Psoas muscle (tissue), 8 donors: ENCODE data around the gene NDUFV1. TPM values are rescaled to one million over a fixed set of nuclear protein-coding genes. Genes with fewer than 3 reads are reported as not detected.
A peak's percentile ranks its signal among the peaks of the same experiment; 100 is the strongest.
"Not testable (repeated sequence)": the region's sequence is repeated elsewhere in the genome, so short reads cannot be mapped to it uniquely, and the experiment has no call there.

Source experiments
- ATAC-seq, 4 donors: fragments of 200-7000 bp; cut with Tn5 transposase; one replicate each; pipeline ENCODE4 v1.9.1; 2020; ENCODE audit warnings: moderate library complexity in 3 of 4, mild to moderate bottlenecking in 2 of 4
- DNase-seq, 2 donors: peaks; one replicate each; pipeline ENCODE4 v3.0.0-alpha.2; 2020
- H3K27ac ChIP-seq: fragments of 200-600 bp; one replicate; pipeline ENCODE4 v1.8.0; 2022
- H3K27me3 ChIP-seq, 3 donors: fragments of 200-600 bp in 1 of 3; one replicate each; pipeline versions ENCODE4 v1.6.1 to v1.8.0; 2013 to 2022; ENCODE audit warnings: low read length in 2 of 3, mild to moderate bottlenecking in 2 of 3, moderate library complexity in 1 of 3; ENCODE audit not compliant: insufficient read depth in 3 of 3
- H3K36me3 ChIP-seq, 2 donors: fragments of 200-600 bp in 1 of 2; one replicate each; pipeline versions ENCODE4 v1.6.1 to v1.8.0; 2013 to 2022; ENCODE audit warnings: low read depth in 1 of 2, mild to moderate bottlenecking in 1 of 2, moderate library complexity in 1 of 2; ENCODE audit not compliant: insufficient read depth in 1 of 2
- H3K4me1 ChIP-seq: fragments of 200-600 bp; one replicate; pipeline ENCODE4 v1.8.0; 2022
- H3K4me3 ChIP-seq: fragments of 200-600 bp; one replicate; pipeline ENCODE4 v1.8.0; 2022; ENCODE audit warnings: mild to moderate bottlenecking
- H3K9me3 ChIP-seq: fragments of 200-600 bp; one replicate; pipeline ENCODE4 v1.8.0; 2022
- CTCF ChIP-seq: fragments of 200-600 bp; IDR thresholded peaks from one replicate; pipeline ENCODE4 v1.8.0; 2022; ENCODE audit warnings: antibody characterized with exemption
- WGBS, 3 donors: extraction: QIAGEN DNeasy Blood & Tissue Kit; methylation state at CpG; one replicate each; pipeline versions ENCODE4 v1.1.6 to v1.1.7; 2013; 5-methylcytosine and 5-hydroxymethylcytosine counted together
- intact Hi-C, 2 donors: fragments of 100-400 bp; cut with DNase I; formaldehyde crosslinking; loops; one replicate each; pipeline versions ENCODE4 v1.11.0 to v1.14.2; 2022
- polyA plus RNA-seq, 3 donors: library from polyadenylated mRNA; stranded (reverse); fragments of 200-250 nt; gene quantifications; one replicate each; pipeline ENCODE4 v1.2.3, GENCODE V29; 2013
- total RNA-seq, 4 donors: library from RNA; stranded (reverse); fragmentation: NEBNext Ultra II Directional in 2 of 4; extraction: Animal tissue kit (Norgen Biotek cat#: 25700) in 2 of 4; gene quantifications; one replicate each; pipeline versions ENCODE4 v1.2.1 to v1.2.4, GENCODE V29; 2021 to 2023
- donor health status: healthy with polysubstance abuse.
- donor health status: DM: no; HTN: no; CAD: no; lungs with moderate emphysema.
- donor health status: Bipolar disorder and iron deficiency.
- donor health status: healthy.
- donor health status: DM: yes; HTN: yes; CAD: no.
- donor health status: DM: no; HTN: no; CAD: no.
- donor health status: DM: no; HTN: no; CAD: no.
- donor health status: DM: yes; HTN: yes; CAD: no.

Gene NDUFV1
- total and polyA plus RNA-seq, 7 donors: 248 to 413 (median 332) TPM

DNA sequence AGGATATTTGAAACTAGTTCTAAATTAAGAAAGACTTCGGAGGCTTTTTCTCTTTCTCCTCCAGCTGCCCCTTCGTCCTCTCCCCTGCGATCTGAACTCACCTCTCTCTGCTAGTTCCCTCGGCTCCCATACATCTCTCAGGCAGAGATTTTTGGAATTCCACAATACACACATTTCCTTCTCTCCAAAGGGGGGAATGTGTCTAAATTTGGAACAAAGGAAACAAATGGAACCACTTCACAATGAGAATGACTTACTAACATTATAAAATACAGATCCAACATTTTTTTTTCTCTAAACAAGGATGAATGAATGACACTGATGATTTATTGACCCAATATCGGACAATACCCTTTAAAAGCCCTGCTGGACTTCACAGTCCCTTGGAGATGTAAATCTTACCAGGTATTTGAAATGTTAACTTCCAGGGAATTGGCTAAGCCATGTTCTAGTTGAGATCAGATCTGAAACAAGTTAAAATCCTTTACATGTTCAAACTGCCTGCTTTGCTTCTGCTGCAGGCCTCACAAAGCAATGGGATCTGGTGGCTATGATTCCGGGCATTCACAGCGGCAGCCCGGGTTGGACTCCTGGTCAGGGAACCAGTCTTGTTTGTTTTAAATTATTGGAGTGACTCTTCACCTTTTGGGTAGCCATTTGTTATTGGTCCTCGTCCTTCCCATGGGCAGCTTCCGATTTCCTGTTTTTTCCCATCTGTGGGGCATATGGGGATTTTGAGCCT lies 43.6 kb upstream of the NDUFV1 start:
- no peaks in the 10 kb centered on the region for H3K36me3 ChIP-seq
- DNase-seq (no peak), ATAC-seq (peak; percentile 5 to 44 (median 20))
- intact Hi-C loops: no loop called here
- 39 to 55% (median 43%) methylated on average over 10 of the region's 10 CpGs for WGBS, 3 donors
- TF ChIP-seq CTCF: no peak
- peak overlapping the region; percentile 59 for H3K27ac ChIP-seq
- no peaks in the 10 kb centered on the region for H3K9me3 ChIP-seq
- peaks cover 24% of the 10 kb centered on the region for H3K4me1 ChIP-seq
- no peak overlapping the region for H3K4me3 ChIP-seq
- H3K27me3 ChIP-seq: no peaks in the 10 kb centered on the region

DNA sequence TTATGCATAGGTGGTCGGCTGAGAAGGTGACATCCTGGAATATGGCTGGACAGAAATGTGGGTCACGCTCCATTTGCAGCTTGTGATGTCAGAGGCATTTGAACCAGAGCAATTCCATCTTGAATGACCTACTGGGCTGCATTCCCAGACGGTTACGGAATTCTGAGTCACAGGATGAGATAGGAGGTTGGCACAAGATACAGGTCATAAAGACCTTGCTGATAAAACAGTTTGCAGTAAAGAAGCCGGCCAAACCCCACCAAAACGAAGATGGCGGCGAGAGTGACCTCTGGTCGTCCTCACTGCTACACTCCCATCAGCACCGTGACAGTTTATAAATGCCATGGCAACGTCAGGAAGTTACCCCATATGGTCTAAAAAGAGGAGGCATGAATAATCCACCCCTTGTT lies 43.0 kb upstream of the NDUFV1 start:
- H3K9me3 ChIP-seq, H3K36me3 ChIP-seq, intact Hi-C loops, H3K27me3 ChIP-seq: not testable (repeated sequence)
- peaks cover 23% of the 10 kb centered on the region for H3K4me1 ChIP-seq
- DNase-seq (peak; percentile 71 to 78), ATAC-seq (peak; percentile 93 to 97 (median 96))
- H3K4me3 ChIP-seq: peak overlapping the region; percentile 23
- H3K27ac ChIP-seq: peak overlapping the region; percentile 67
- WGBS, 3 donors: 21 to 37% (median 26%) methylated on average over 11 of the region's 11 CpGs

GRCh38 chr11:67564230-67564629 lies 42.5 kb upstream of the NDUFV1 start:
- Histone ChIP-seq H3K4me1 (peaks cover 20% of the 10 kb centered on the region), H3K27me3 (no peaks in the 10 kb centered on the region), H3K9me3 (no peaks in the 10 kb centered on the region), H3K4me3 (peak overlapping the region; percentile 23), H3K27ac (peak overlapping the region; percentile 67), H3K36me3 (no peaks in the 10 kb centered on the region)
- 79 to 85% (median 81%) methylated on average over 4 of the region's 4 CpGs for WGBS, 3 donors
- no peak for TF ChIP-seq CTCF
- intact Hi-C loops: no loop called here
- DNase-seq (no peak), ATAC-seq (peak in 2 of 4 donors; percentile 39)

DNA sequence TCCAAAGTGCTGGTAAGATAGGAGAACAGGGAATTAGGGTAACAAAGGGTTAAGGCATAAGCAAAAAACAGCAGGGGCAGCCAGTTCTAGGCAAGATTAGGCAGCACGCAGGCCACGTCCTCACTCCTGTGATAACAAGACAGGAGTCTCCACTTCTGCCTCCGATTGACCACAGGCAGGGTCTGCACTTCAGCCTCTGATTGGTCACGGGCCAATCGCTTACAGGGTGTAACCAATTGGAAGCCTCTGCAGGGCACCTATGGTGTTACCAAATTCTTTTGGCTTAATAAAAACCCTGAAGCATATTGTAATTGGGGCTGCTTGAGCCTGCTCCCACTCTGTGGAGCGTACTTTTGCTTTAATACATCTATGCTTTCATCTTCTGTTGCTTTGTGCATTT lies 35.3 kb upstream of the NDUFV1 start:
- H3K27ac ChIP-seq: no peak overlapping the region
- no peaks in the 10 kb centered on the region for H3K27me3 ChIP-seq
- 54 to 64% (median 58%) methylated on average over 6 of the region's 6 CpGs for WGBS, 3 donors
- H3K4me1 ChIP-seq: no peaks in the 10 kb centered on the region
- TF ChIP-seq CTCF: no peak
- no peak overlapping the region for H3K4me3 ChIP-seq
- DNase-seq (no peak), ATAC-seq (no peak)
- H3K9me3 ChIP-seq: no peaks in the 10 kb centered on the region
- H3K36me3 ChIP-seq: no peaks in the 10 kb centered on the region
- intact Hi-C loops: loop anchor here (5.0 kb wide), 2 partner anchors 36 to 86 kb away; partner anchors contain the start of gene NDUFV1 (in 1 of the 2)

GRCh38 chr11:67572305-67572704 lies 34.4 kb upstream of the NDUFV1 start:
- Histone ChIP-seq H3K4me1 (no peaks in the 10 kb centered on the region), H3K9me3 (no peaks in the 10 kb centered on the region), H3K4me3 (no peak overlapping the region), H3K27ac (no peak overlapping the region), H3K36me3 (no peaks in the 10 kb centered on the region), H3K27me3 (peaks cover 0 to 8% (median 0%) of the 10 kb centered on the region in 3 donors)
- ATAC-seq (no peak), DNase-seq (no peak)
- TF ChIP-seq CTCF: no peak
- intact Hi-C loops: loop anchor here (5.0 kb wide), 2 partner anchors 35 to 85 kb away; partner anchors contain the start of gene NDUFV1 (in 1 of the 2)
- 21 to 26% (median 22%) methylated on average over 5 of the region's 5 CpGs for WGBS, 3 donors
